AG08395 (cell line): ENCODE measurements around the gene TNRC6C.

ENCODE experiments used
- DNase-seq: peaks from one replicate; pipeline ENCODE4 v3.0.0; 2012; ENCODE audit warnings: mixed read lengths, low spot score

TNRC6C gene

DNA sequence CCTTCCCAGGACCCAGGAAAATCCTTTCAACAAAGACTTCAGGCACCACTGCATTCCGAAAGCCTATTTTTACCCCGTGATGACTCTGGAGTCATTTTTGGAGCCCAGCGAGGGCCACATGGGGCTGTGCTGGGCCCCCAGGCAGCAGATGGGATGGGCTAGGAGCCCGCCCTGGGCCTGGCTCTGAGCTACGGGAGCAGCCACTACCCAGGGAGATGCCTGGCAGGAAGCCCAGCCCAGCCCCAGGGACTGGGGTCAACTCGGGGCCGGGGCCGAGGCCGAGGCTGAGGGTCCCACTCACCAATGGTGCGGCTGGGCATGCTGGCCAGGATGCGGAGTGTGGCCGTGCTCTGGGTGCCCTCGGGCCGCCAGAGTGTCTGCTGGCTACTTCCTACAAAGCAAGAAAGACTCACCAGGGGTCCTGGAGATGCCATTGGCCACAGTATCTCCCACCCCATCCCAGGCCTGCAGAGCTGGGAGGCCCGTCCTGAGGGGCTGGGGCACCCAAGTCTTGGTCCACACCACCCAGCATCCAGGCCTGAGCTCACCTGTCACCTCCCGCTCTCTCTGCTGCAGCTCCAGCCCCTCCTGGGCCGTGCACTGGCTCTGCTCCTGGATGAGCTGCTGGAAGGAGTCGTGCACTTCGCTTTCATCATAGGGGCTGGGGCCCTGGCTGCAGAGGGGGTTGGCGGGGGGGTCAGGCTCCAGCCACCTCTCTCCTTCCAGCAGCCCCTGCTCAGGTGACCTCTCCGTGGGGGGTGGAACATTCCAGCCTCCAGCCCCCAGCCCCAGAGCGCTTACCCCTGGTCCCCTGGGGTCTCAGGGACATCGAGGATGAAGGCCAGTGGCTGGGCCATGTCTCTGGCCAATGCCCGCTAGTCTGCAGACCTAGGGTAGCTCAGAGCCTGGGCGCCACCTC lies 167.7 kb downstream of the TNRC6C start:
- DNase-seq, result no peak

DNA sequence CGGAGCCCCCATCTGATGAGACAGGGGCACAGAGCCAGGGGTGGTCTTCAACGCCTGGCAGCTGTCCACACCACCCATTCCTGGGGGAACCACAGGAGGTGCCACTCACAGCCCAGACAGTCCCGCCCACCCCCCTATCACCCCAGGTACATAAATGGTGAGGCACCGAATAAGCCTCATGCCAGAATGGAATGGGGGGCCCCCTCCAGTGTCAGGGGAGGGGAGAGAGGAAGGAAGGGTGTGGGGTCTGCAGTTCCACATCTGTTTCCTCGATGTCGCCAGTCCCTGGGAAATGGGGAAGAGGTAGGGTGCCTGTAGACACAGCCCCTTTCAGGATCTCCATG lies 168.4 kb downstream of the TNRC6C start:
- DNase-seq, result no peak

- DNase-seq, result no peak
These were observed 168.9 kb downstream of the TNRC6C start for GRCh38 chr17:78127239-78127887.

DNA sequence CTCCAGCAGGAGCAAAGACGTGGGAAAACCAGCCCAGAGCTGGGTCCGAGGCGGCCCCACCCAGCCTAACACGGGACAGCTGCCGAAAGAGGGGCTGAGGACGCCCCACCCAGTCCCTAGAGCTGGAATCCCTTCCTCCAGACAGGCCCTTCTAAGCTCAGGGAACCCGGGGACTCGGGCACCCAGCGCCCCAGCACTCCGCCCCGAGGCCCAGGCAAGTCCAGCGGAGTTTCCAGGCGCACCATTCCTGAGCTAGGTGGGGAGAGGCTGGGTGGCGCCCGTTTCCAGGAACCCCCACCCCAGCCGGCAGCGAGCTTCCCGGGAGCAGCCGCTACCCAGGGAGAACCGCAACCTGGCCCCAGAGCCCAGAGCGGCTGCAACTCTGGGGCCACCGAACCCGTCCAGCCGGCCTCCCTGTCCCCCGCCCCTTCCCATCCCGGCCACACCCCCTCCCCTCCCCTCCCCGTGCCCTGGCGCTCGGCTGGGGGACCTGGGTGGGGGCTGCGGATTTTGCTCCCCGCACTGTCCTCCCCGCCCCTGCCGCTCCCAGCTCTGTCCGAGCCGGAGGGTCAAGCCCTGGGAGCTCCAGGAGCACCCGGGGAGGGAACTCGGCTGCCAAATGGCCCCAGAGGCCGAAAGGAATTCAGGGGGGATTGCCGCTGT lies 169.5 kb downstream of the TNRC6C start:
- no peak for DNase-seq

- no peak for DNase-seq
These were observed 170.2 kb downstream of the TNRC6C start, which contains the start of gene TMC6 for GRCh38 chr17:78128551-78129350. Gene TMC6 (minus strand): TSS chr17:78128755. CDS start chr17:78126832, 1,923 bp downstream.

DNA sequence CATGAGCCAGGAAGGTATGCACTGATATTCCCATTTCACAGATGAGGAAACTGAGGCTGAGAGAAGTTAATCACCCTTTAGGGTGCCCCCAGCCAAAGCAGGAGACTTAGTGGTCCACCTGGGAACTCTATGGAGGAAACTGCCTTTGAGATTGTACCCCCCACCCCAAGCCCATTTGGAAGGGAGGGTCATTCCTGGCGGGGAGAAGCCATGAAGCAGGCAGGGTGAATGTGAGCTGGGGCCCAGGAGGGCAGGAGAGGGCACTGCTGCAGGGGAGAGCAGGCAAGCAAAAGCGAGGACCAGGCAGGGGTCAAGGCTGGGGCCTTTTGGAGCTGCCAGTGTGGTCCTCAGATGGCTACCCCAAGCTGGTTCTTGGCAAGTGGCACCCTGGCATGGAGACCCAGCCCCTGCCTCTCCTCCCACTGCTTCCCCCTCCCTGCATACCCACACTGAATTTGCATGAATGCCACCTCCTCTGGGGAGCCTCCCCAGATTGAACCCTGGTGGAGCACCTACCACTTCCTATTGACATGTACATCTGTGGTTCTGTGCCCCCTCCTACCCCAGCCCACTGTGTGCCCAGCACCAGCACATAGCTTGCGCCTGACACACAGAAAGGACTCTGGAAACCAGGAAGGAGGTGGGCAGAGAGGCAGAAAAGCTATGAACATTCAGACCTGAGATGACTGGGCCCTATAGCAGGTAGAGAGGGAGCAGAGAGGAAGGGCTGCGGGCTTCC lies 171.0 kb downstream of the TNRC6C start:
- DNase-seq, result no peak

DNA sequence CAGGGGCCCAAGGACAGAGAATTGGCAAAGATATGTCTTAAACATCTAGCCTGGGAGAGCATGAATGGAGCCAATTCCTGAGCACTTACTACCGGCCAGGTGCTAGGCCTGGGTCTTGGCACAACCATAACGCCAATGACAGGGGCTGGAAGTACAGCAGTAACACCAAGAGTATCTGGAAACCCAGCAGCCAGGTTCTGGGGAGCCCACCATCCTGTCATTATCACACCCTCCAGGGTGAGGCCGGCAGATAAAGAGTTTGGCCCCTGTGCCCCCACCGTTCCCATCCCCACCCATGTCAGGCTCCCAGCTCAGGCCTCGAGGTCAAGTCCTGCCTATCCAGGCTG lies 171.6 kb downstream of the TNRC6C start:
- no peak for DNase-seq

- no peak for DNase-seq
These were observed 172.1 kb downstream of the TNRC6C start, which contains the start of gene TMC8 for GRCh38 chr17:78130437-78131101. Gene TMC8 (plus strand): TSS chr17:78130771. CDS start chr17:78131589, 818 bp downstream.

GRCh38 chr17:78131172-78132083 lies 172.9 kb downstream of the TNRC6C start:
- no peak for DNase-seq

- DNase-seq, result no peak
These were observed 173.7 kb downstream of the TNRC6C start for GRCh38 chr17:78132084-78132676.

DNA sequence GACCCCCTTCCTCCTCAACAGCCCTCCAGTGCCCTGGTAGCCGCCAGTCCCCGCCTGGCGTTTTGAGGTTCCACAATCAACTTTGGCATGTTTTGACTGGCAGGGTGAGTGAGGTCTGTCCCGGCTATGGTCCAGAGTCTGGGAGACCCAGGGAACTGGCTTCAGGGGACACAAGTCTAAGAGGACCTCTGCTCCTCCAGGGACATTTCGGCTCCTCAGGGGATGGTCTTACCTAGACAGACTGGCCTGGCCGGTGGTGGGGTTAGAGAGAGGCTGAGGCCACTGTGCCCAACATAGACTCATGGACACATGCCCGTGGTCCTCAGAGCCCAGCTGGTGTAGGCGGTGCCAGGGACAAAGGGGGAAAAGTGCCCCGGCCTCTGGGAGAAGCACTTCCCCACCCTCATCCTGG lies 174.3 kb downstream of the TNRC6C start:
- no peak for DNase-seq

- no peak for DNase-seq
These were observed 174.9 kb downstream of the TNRC6C start for GRCh38 chr17:78133179-78133951.

DNA sequence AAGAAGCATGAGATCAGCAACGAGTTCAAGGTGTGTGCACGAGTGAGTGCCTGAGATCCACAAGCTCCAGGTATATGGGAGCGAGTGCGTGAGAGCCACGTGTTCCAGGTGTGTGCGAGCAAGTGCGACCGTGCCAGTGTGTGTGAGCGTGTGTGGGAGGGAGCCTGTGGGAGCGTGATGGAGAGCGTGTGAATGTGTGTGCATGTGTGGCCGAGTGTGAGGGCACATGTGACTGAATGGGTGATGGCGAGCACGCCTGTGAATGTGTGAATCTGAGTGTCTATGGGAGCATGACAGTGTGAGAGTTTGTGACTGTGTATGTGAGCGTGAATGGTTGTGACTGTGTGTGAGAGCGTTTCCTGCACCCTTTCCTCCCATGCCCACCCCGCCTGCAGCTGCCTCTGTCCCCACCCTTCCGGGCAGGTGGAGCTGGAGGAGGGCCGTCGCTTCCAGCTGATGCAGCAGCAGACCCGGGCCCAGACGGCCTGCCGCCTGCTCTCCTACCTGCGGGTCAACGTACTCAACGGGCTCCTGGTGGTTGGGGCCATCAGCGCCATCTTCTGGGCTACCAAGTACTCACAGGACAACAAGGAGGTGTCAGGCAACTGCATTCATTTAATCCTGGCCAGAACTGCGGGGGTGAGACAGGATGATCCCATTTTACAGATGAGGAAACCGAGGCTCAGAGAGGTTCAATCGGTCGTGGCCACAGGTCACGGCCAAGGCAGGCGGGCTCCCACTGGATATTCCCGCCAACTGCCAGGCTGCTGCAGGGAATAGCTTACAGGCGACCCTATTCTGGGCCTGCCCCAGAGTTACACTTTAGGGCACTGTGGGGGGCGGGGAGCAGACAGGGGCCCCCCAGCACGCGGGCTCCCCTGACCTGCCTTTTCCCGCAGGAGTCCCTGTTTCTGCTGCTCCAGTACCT lies 175.7 kb downstream of the TNRC6C start:
- no peak for DNase-seq

DNA sequence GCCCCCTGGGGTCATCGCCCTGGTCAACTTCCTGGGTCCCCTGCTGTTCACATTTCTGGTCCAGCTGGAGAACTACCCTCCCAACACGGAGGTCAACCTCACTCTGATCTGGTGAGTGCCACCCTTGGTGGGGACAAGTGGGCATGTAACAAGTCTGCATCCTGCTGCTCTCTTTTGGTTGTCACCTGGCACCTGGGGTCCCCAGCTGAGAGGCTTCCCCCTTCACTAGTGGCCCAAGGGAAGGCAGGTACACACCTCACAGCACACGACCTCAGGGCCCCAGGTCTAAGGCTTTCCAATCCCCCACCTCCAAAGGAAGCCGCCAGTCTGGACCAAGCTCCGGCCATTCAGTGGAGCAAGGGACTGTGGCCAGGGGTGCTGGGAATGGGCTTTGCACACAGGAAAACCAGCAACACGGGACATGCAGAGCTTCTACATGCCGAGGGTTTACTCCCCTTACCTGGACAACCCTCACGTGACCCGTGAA lies 176.4 kb downstream of the TNRC6C start:
- no peak for DNase-seq

- no peak for DNase-seq
These were observed 177.5 kb downstream of the TNRC6C start for GRCh38 chr17:78135858-78136500.

DNA sequence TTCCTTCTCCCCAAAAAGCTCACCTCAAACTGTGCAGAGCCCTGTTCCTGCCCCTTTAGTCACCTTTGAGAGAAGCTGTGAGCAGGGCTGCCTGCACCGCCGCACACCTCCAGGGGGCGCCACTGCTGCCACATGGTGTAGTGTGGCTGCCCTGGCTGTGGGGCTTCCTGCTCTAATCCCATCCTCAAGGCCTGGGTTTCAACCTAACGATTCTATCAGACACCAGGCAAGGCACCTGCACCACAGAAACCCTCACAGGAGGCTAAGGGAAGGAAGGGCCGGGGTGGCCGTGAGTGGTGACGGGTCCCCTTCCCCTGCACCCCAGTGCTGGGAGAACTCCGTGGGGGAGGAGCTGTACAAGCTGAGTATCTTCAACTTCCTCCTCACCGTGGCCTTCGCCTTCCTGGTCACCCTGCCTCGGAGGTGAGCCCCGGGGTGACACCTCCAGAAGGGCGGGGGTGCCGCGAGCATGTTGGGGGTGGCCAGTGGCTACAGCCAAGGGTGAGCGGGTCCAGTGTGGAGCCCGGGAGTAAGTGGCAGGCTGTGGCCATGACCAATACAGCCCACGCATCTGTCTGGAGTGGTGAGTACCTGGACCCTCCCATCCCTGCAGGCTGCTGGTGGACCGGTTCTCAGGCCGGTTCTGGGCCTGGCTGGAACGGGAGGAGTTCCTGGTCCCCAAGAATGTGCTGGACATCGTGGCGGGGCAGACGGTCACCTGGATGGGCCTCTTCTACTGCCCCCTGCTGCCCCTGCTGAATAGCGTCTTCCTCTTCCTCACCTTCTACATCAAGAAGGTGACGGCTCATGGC lies 179.1 kb downstream of the TNRC6C start:
- no peak for DNase-seq
